HUES64 (cell line): ENCODE measurements around the gene ADCY5.

ENCODE experiments used
- H3K27ac ChIP-seq: 2 replicates; pipeline ENCODE4 v1.7.0; 2013; ENCODE audit warnings: low read depth, low read length, inconsistent platforms
- H3K27me3 ChIP-seq: 2 replicates; pipeline ENCODE4 v1.6.1; 2013; ENCODE audit warnings: mild to moderate bottlenecking, low read length; ENCODE audit not compliant: insufficient read depth
- H3K36me3 ChIP-seq: 2 replicates; pipeline ENCODE4 v1.6.1; 2013; ENCODE audit warnings: mild to moderate bottlenecking, low read length; ENCODE audit not compliant: insufficient read depth
- H3K4me1 ChIP-seq: 2 replicates; pipeline ENCODE4 v1.6.1; 2013; ENCODE audit warnings: mild to moderate bottlenecking, low read length, moderate library complexity; ENCODE audit not compliant: insufficient read depth
- H3K4me3 ChIP-seq: 2 replicates; pipeline ENCODE4 v1.5.1; 2013; ENCODE audit warnings: mild to moderate bottlenecking, low read length, moderate library complexity
- H3K9ac ChIP-seq: 2 replicates; pipeline ENCODE4 v1.6.1; 2013; ENCODE audit warnings: mild to moderate bottlenecking, low read depth, low read length
- H3K9me3 ChIP-seq: 2 replicates; pipeline ENCODE4 v1.6.1; 2013; ENCODE audit warnings: low read depth, low read length; ENCODE audit not compliant: insufficient read depth
- WGBS: fragments of 150-250, 120-280 bp; methylation state at CpG from one replicate; pipeline ENCODE4 v1.1.7; 2013; ENCODE audit warnings: missing lambda C conversion rate; 5-methylcytosine and 5-hydroxymethylcytosine counted together

ADCY5 gene

DNA sequence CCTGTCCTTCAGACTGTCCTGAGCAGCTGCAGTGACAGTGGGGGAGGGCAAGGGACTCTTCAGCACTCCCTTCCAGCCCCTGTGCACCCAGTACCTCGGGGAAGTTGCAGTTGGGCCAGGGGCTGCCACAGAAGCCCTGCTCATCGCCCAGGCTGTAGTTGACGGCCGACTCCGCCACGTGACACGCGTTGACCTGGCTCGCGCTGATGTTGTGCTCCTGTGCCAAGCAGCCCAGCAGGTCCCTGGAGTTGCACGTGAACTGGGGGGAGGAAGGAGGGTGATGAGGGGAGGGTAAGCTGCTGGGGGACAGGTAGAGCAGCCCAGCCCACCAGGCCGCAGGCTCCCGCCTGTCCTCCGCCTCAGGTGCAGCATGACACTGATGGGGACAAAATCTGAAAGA, 145.9 kb downstream of the ADCY5 start:
- Histone ChIP-seq H3K9ac (no peak overlapping the region), H3K9me3 (no peaks in the 10 kb centered on the region), H3K36me3 (peaks cover 3% of the 10 kb centered on the region; the same call in 1 of the 2 replicates), H3K4me1 (no peaks in the 10 kb centered on the region; the same call in 1 of the 2 replicates), H3K27me3 (no peaks in the 10 kb centered on the region), H3K4me3 (no peak overlapping the region), H3K27ac (no peak overlapping the region)
- 89% methylated on average over 14 of the region's 14 CpGs for WGBS

DNA sequence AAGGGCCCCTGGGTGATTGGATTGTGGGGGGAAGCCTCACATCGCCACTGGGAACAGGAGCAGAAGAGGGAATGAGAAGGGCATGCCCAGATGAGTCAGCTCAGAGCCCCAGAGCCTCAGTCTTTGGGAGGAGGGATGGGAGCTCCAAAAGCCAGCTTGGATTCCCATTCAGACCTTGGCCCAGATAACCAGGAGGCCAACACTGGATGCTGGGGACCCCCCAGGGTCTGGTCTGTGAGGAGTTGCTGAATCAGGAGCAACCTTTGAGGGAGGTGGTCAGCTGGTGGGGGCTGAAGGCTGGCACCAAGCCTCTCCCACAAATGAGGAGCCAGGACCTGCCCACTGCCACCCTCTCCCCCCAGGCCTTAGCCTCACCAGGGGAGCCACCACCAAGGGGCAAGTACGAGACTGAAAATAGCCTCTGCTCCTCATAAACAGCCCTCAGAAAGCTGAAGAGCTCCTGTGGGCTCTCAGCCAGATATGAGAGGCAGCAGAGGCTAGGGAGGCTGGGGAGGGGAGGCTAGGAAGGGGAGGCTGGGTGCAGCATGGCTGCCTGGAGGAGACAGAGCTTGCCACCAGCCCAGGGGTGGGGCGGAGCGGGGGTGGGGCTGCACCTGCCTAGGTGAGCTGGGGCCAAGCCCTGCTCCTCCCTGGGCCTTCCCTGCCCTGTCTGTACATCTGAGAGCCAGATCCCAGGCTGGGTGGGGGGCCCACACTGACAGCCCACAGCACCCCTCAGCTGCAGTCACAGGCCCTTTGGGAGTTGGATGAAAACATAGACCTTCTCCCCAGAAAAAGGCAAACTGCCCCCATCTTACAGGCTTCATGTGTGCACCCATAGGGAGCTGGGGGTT, 147.3 kb downstream of the ADCY5 start:
- Histone ChIP-seq H3K36me3 (peaks cover 3% of the 10 kb centered on the region; the same call in 1 of the 2 replicates), H3K4me1 (no peaks in the 10 kb centered on the region), H3K9me3 (no peaks in the 10 kb centered on the region), H3K27ac (no peak overlapping the region), H3K4me3 (no peak overlapping the region), H3K27me3 (no peaks in the 10 kb centered on the region), H3K9ac (no peak overlapping the region)
- 84% methylated on average over 4 of the region's 4 CpGs for WGBS

DNA sequence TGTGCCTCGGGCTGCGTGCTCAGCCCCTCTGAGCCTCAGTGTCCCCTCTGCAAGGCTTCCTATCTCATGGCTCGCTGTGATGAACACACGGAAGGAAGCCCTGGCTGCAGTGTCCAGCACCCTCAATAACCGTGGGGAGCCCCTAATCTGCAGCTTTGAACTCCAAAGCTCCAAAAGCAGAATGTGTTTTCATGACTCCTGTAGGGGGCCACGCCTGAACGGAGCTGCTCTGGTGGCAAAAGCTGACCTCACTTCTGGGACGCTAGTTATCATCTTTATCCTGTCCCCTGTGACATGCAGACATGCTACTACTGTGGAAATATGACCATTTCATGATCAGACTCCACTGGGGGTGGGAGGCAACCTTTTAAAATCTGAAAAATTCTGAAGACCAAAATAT, 148.3 kb downstream of the ADCY5 start:
- Histone ChIP-seq H3K27me3 (no peaks in the 10 kb centered on the region), H3K9me3 (no peaks in the 10 kb centered on the region), H3K36me3 (peaks cover 3% of the 10 kb centered on the region; the same call in 1 of the 2 replicates), H3K27ac (no peak overlapping the region), H3K4me1 (no peaks in the 10 kb centered on the region), H3K9ac (no peak overlapping the region), H3K4me3 (no peak overlapping the region)
- 83% methylated on average over 8 of the region's 8 CpGs for WGBS

DNA sequence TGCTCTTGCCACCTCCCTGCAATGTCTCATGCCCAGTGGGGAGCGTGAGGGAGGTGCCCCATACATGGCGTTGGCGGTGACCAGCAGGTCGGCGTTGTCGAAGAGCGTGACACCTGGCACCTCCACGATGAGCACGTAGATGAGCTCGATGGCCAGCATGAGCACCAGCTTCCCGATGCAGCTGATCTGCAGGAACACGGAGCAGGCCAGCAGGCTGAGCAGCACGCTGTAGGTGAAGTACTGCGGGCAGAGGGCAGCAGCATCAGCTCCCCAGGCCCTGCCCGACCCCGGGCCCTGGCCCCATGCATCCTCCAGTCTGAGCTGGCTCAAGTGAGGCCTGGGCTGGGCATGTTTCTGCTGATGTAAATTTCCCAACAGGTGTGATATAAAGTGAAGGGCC, 148.8 kb downstream of the ADCY5 start:
- Histone ChIP-seq H3K4me1 (no peaks in the 10 kb centered on the region), H3K27me3 (no peaks in the 10 kb centered on the region), H3K9ac (no peak overlapping the region), H3K27ac (no peak overlapping the region), H3K9me3 (no peaks in the 10 kb centered on the region), H3K36me3 (peaks cover 3% of the 10 kb centered on the region; the same call in 1 of the 2 replicates), H3K4me3 (no peak overlapping the region)
- WGBS, result 94% methylated on average over 16 of the region's 16 CpGs

DNA sequence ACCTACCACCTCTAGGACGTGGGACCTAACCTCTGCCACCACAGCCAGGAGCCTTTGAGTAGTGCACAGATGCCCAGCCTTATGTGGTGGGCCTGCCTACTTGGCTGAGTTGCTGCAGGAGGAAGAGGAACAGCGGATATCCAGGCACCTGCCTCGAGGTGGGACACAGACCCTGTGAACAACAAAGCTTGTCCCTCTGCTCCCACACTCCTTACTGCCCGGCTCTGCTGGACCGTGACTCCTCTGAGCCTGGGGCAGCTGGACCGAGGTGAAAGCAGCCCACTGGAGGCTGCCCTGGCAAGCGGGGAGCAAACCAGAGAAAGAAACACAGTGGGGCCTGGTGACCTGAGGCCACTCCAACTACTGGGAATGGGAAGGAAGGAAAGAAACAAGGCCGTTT, 149.3 kb downstream of the ADCY5 start:
- H3K4me1 ChIP-seq, result no peaks in the 10 kb centered on the region
- H3K27ac ChIP-seq, result no peak overlapping the region
- no peaks in the 10 kb centered on the region for H3K9me3 ChIP-seq
- WGBS, result 91% methylated on average over 8 of the region's 8 CpGs
- peaks cover 3% of the 10 kb centered on the region; the same call in 1 of the 2 replicates for H3K36me3 ChIP-seq
- H3K27me3 ChIP-seq, result no peaks in the 10 kb centered on the region
- no peak overlapping the region for H3K4me3 ChIP-seq
- H3K9ac ChIP-seq, result no peak overlapping the region

DNA sequence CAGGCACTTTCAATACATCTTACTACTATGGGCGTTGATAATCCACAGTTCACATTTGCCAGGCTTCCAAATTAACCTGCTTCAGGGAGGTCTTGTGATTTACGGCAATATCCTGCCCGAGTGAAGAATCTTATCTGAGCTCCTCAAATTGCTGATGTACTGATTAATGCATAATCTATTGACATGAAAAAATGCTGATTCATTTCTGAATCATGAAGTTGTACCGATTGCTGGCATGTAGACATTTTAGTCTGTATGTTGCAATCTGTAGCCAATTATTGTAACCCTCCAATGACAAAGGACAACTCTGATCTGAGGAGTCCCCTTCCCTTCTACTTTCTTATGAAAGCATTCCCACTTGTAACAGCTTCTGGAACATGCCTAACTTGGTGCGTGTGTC, 150.0 kb downstream of the ADCY5 start:
- H3K27ac ChIP-seq, result no peak overlapping the region
- H3K4me3 ChIP-seq, result no peak overlapping the region
- no peaks in the 10 kb centered on the region for H3K4me1 ChIP-seq
- peaks cover 3% of the 10 kb centered on the region; the same call in 1 of the 2 replicates for H3K36me3 ChIP-seq
- WGBS, result 96% methylated on average over 5 of the region's 5 CpGs
- no peaks in the 10 kb centered on the region for H3K27me3 ChIP-seq
- H3K9ac ChIP-seq, result no peak overlapping the region
- no peaks in the 10 kb centered on the region for H3K9me3 ChIP-seq

DNA sequence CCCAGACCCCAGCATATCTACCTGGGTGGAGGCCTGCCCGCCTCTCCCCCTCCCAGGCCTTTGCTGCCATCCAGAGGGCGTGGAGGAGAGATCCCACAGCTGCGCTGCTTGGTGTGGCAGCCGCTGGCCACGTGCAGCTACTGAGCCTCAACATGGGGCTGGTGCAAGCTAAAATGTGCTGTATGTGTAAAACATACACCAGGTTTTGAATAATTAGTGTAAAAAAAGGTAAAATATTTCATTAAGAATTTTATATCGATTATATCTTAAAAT, 151.3 kb downstream of the ADCY5 start:
- Histone ChIP-seq H3K9ac (no peak overlapping the region), H3K27ac (no peak overlapping the region), H3K4me1 (no peaks in the 10 kb centered on the region), H3K9me3 (no peaks in the 10 kb centered on the region), H3K36me3 (peaks cover 3% of the 10 kb centered on the region; the same call in 1 of the 2 replicates), H3K4me3 (no peak overlapping the region), H3K27me3 (no peaks in the 10 kb centered on the region)
- 79% methylated on average over 5 of the region's 6 CpGs for WGBS

DNA sequence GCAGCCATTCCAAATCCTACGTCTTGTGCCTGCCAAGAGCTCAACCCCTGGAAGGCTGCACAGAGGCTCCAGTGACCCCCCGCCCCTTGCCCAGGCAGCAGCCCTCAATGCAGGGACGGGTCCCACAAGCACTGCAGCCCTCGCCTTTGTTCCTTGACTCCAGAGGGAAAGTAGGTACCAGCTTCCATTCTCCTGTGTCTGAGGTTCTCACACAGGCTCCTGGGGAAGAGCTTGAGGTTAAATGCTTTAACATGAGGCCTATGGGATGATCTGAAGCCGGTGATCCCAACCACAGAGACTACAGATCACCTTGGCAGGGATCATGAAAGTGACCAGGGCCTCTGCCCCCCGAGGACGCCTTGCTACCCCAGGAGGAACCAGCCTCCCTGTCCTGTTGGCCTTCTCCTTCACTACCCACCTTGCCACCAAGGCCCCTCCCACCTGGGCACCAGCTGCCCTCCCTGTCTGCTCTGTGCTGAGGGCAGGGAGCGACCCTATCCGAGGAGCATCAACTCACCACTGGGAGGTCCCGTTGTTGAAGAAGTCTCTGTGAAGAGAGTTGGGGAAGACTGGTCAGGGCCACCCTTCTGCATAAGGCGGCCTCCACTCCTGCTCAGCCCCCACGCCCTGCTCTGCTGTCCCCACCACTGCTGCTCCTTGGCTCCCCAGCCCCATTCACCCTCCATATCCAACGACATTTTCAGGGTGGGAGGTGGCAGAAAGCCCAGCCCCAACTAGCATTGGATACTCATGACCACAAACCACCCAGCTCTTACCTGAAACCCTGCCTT, 151.9 kb downstream of the ADCY5 start:
- 88% methylated on average over 13 of the region's 13 CpGs for WGBS
- Histone ChIP-seq H3K4me1 (no peaks in the 10 kb centered on the region), H3K36me3 (no peaks in the 10 kb centered on the region; the same call in 1 of the 2 replicates), H3K4me3 (no peak overlapping the region), H3K27ac (no peak overlapping the region), H3K27me3 (no peaks in the 10 kb centered on the region), H3K9me3 (no peaks in the 10 kb centered on the region), H3K9ac (no peak overlapping the region)

DNA sequence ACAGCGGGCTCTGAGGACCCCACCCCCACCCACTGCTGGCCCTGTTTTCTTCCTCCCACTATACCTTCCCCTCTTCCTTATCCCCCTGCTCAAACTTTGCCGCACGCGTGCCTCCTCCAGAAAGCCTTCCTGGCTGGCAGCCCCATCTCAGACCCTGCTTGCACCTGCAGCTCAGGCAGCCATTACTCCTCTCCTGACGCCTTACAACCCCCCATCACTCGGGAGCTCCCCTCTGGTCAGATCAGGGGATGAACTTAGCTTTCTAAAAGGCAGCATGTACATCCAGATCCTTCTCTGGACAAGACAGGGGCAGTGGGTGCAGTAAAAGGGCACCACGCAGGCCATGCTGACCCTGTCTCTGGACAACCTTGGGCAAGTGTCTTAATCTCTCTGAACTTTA, 152.6 kb downstream of the ADCY5 start:
- 92% methylated on average over 7 of the region's 7 CpGs for WGBS
- Histone ChIP-seq H3K36me3 (no peaks in the 10 kb centered on the region; the same call in 1 of the 2 replicates), H3K27me3 (no peaks in the 10 kb centered on the region), H3K4me3 (no peak overlapping the region), H3K27ac (no peak overlapping the region), H3K4me1 (no peaks in the 10 kb centered on the region), H3K9me3 (no peaks in the 10 kb centered on the region), H3K9ac (no peak overlapping the region)

DNA sequence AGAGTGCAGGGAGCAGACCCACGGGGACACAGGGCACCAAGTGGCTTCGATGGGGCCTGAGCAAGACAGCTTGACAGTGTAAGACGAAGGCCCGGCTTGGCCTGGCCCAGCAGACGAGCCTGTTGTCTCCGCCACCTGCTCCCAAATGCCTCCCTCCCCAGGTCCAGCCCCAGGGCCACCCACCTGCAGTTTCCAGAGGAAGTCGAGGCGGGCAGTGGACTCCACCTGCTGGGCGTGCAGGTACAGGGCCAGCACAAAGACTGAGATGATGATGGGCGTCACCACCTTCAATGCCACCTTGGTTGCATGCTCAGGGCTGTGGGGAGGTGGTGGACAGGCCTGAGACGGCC, 153.0 kb downstream of the ADCY5 start:
- no peaks in the 10 kb centered on the region for H3K4me1 ChIP-seq
- H3K27me3 ChIP-seq, result no peaks in the 10 kb centered on the region
- H3K27ac ChIP-seq, result no peak overlapping the region
- no peaks in the 10 kb centered on the region for H3K9me3 ChIP-seq
- WGBS, result 82% methylated on average over 10 of the region's 11 CpGs
- no peak overlapping the region for H3K9ac ChIP-seq
- no peaks in the 10 kb centered on the region; the same call in 1 of the 2 replicates for H3K36me3 ChIP-seq
- no peak overlapping the region for H3K4me3 ChIP-seq

DNA sequence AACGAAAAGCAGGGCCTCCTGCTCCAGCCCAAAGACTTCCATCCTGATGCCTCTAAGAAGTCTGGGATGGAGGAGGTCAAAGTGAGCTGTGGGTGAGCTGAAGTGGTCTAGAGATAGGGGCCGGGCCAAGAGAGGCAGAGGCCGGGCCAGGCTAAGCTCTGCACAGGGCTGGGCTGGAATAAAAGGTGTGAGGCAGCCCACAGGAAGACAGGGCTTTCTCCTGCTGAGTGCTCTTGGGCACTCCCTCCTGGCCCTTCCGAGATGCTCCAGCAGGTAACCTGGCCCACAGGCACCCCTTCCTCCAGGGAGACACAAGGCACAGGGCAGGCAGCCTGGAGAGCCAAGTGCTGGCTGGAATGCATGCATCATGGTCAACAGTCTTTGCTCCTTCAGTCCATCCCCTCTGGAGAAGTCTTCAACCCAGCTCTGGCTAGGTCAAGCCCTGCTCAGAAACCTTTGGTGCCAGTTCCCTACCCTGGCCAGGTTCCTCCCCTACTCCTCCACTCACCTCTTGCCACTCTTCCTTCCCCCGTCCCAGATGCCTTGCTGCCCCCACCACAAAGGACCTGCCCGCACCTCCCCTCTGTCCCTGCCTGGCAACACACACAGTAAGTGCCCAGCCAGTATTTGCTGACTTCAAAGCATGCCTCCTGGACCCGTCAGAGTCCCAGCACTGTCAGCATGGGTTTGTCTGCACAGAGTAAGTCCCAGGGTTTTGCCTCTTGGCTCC, 153.6 kb downstream of the ADCY5 start:
- no peaks in the 10 kb centered on the region for H3K4me1 ChIP-seq
- H3K9me3 ChIP-seq, result no peaks in the 10 kb centered on the region

More for the DNA sequence above, 153.6 kb downstream of the ADCY5 start:
- Histone ChIP-seq H3K9ac (no peak overlapping the region), H3K36me3 (no peaks in the 10 kb centered on the region; the same call in 1 of the 2 replicates), H3K27me3 (no peaks in the 10 kb centered on the region), H3K27ac (no peak overlapping the region), H3K4me3 (no peak overlapping the region)
- WGBS, result 86% methylated on average over 7 of the region's 7 CpGs
